Esophagus muscularis mucosa (tissue), 3 donors: ENCODE measurements around the gene C17orf50.

ENCODE experiments used
- POLR2A ChIP-seq: fragments of 450-650 bp; IDR thresholded peaks from one replicate; pipeline ENCODE4 v1.6.1; 2017; ENCODE audit warnings: antibody characterized with exemption, moderate library complexity, mild to moderate bottlenecking, low read depth
- TF ChIP-seq, protein P1 (sequence below), 3 experiments: fragments of 200-600 bp in 2 of 3; fragments of 450-650 bp in 1 of 3; sonication (generic) in 2 of 3; IDR thresholded peaks; one replicate each; pipeline ENCODE4 v1.5.1; 2017 to 2019; ENCODE audit warnings: antibody characterized with exemption in 3 of 3, mild to moderate bottlenecking in 2 of 3, moderate library complexity in 1 of 3

GRCh38 chr17:35710950-35711349, 49.7 kb upstream of the C17orf50 start:
- TF ChIP-seq, protein P1, sequence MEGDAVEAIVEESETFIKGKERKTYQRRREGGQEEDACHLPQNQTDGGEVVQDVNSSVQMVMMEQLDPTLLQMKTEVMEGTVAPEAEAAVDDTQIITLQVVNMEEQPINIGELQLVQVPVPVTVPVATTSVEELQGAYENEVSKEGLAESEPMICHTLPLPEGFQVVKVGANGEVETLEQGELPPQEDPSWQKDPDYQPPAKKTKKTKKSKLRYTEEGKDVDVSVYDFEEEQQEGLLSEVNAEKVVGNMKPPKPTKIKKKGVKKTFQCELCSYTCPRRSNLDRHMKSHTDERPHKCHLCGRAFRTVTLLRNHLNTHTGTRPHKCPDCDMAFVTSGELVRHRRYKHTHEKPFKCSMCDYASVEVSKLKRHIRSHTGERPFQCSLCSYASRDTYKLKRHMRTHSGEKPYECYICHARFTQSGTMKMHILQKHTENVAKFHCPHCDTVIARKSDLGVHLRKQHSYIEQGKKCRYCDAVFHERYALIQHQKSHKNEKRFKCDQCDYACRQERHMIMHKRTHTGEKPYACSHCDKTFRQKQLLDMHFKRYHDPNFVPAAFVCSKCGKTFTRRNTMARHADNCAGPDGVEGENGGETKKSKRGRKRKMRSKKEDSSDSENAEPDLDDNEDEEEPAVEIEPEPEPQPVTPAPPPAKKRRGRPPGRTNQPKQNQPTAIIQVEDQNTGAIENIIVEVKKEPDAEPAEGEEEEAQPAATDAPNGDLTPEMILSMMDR (IDR thresholded peaks at IDR 0.05): no peak
- TF ChIP-seq POLR2A: no peak
